ENCODE data around the gene ORC2. TPM values are rescaled to one million over a fixed set of nuclear protein-coding genes. Genes with fewer than 3 reads are reported as not detected.
"Not testable (repeated sequence)": the region's sequence is repeated elsewhere in the genome, so short reads cannot be mapped to it uniquely, and the experiment has no call there.

Gene ORC2
- total RNA-seq, 1 donor from 2014 or later: 63.1 TPM

- H3K27ac Mint-ChIP-seq: peak overlapping the region; percentile 32
- H3K36me3 Mint-ChIP-seq (ENCODE audit: low read depth): peaks cover 20% of the 10 kb centered on the region
- H3K9me3 Mint-ChIP-seq: no peaks in the 10 kb centered on the region
- H3K4me1 Mint-ChIP-seq (ENCODE audit: low read depth): peaks cover 16% of the 10 kb centered on the region
- H3K4me3 Mint-ChIP-seq: no peak overlapping the region
- no peak for DNase-seq (ENCODE audit: low spot score)
- H3K27me3 Mint-ChIP-seq (ENCODE audit: insufficient read depth): no peaks in the 10 kb centered on the region
- intact Hi-C loops (cut with micrococcal nuclease): no loop called here
These were observed 41.0 kb downstream of the ORC2 start for GRCh38 chr2:200922439-200922838.

- peaks cover 37% of the 10 kb centered on the region for H3K36me3 Mint-ChIP-seq (ENCODE audit: low read depth)
- intact Hi-C loops (cut with micrococcal nuclease): no loop called here
- no peaks in the 10 kb centered on the region for H3K27me3 Mint-ChIP-seq (ENCODE audit: insufficient read depth)
- no peaks in the 10 kb centered on the region for H3K9me3 Mint-ChIP-seq
- H3K27ac Mint-ChIP-seq: no peak overlapping the region
- peaks cover 5% of the 10 kb centered on the region for H3K4me1 Mint-ChIP-seq (ENCODE audit: low read depth)
- no peak overlapping the region for H3K4me3 Mint-ChIP-seq
- DNase-seq (ENCODE audit: low spot score): no peak
These were observed 49.8 kb downstream of the ORC2 start for GRCh38 chr2:200913654-200914053.

GRCh38 chr2:200909958-200910357, 53.5 kb downstream of the ORC2 start:
- H3K4me3 Mint-ChIP-seq: no peak overlapping the region
- no peaks in the 10 kb centered on the region for H3K9me3 Mint-ChIP-seq
- DNase-seq (ENCODE audit: low spot score): no peak
- H3K36me3 Mint-ChIP-seq (ENCODE audit: low read depth): peaks cover 26% of the 10 kb centered on the region
- H3K4me1 Mint-ChIP-seq (ENCODE audit: low read depth): peaks cover 5% of the 10 kb centered on the region
- intact Hi-C loops (cut with micrococcal nuclease): loop anchor here (10.0 kb wide), 1 partner anchor 455 kb away; no protein-coding TSS in a partner anchor
- H3K27me3 Mint-ChIP-seq (ENCODE audit: insufficient read depth): no peaks in the 10 kb centered on the region
- H3K27ac Mint-ChIP-seq: no peak overlapping the region

GRCh38 chr2:200905618-200906296, 57.7 kb downstream of the ORC2 start:
- H3K4me1 Mint-ChIP-seq (ENCODE audit: low read depth): peaks cover 9% of the 10 kb centered on the region
- DNase-seq (ENCODE audit: low spot score): peak; percentile 20
- peaks cover 15% of the 10 kb centered on the region for H3K36me3 Mint-ChIP-seq (ENCODE audit: low read depth)
- H3K4me3 Mint-ChIP-seq: no peak overlapping the region
- no peak overlapping the region for H3K27ac Mint-ChIP-seq
- no peaks in the 10 kb centered on the region for H3K9me3 Mint-ChIP-seq
- intact Hi-C loops (cut with micrococcal nuclease): loop anchor here (1.0 to 10.0 kb wide), 3 partner anchors 164 to 459 kb away; no protein-coding TSS in a partner anchor
- H3K27me3 Mint-ChIP-seq (ENCODE audit: insufficient read depth): no peaks in the 10 kb centered on the region

- H3K9me3 Mint-ChIP-seq: no peaks in the 10 kb centered on the region
- no peaks in the 10 kb centered on the region for H3K27me3 Mint-ChIP-seq (ENCODE audit: insufficient read depth)
- peaks cover 18% of the 10 kb centered on the region for H3K4me1 Mint-ChIP-seq (ENCODE audit: low read depth)
- H3K36me3 Mint-ChIP-seq (ENCODE audit: low read depth): peaks cover 32% of the 10 kb centered on the region
- peak overlapping the region; percentile 59 for H3K27ac Mint-ChIP-seq
- no peak overlapping the region for H3K4me3 Mint-ChIP-seq
- intact Hi-C loops (cut with micrococcal nuclease): loop anchor here (1.0 to 10.0 kb wide), 6 partner anchors 12 to 463 kb away; partner anchors contain the start of genes NIF3L1, ORC2 and PPIL3
- peak; percentile 68 for DNase-seq (ENCODE audit: low spot score)
These were observed 61.9 kb downstream of the ORC2 start for GRCh38 chr2:200901459-200902072.

GRCh38 chr2:200899482-200899881, 64.0 kb downstream of the ORC2 start:
- Mint-ChIP-seq H3K27ac (no peak overlapping the region), H3K36me3 (ENCODE audit: low read depth) (peaks cover 42% of the 10 kb centered on the region), H3K4me1 (ENCODE audit: low read depth) (peaks cover 22% of the 10 kb centered on the region), H3K4me3 (no peak overlapping the region), H3K9me3 (no peaks in the 10 kb centered on the region), H3K27me3 (ENCODE audit: insufficient read depth) (no peaks in the 10 kb centered on the region)
- intact Hi-C loops (cut with micrococcal nuclease): no loop called here
- DNase-seq (ENCODE audit: low spot score): no peak

- Mint-ChIP-seq H3K4me1 (ENCODE audit: low read depth) (peaks cover 54% of the 10 kb centered on the region), H3K27ac (peak within 1 kb of the TSS; percentile 99), H3K9me3 (no peaks in the 10 kb centered on the region), H3K27me3 (ENCODE audit: insufficient read depth) (no peaks in the 10 kb centered on the region), H3K4me3 (peak within 1 kb of the TSS; percentile 97), H3K36me3 (ENCODE audit: low read depth) (peaks cover 27% of the 10 kb centered on the region)
- peak; percentile 96 for DNase-seq (ENCODE audit: low spot score)
- intact Hi-C loops (cut with micrococcal nuclease): loop anchor here (1.0 to 5.0 kb wide), 15 partner anchors 12 to 1348 kb away; partner anchors contain the start of genes ALS2, BZW1, CFLAR and CLK1
These were observed 74.5 kb downstream of the ORC2 start, which contains the start of the genes NIF3L1 and PPIL3 for GRCh38 chr2:200888704-200889625. Gene NIF3L1 (plus strand): TSS chr2:200889371. CDS start chr2:200891944, 2,573 bp downstream. Gene PPIL3 (minus strand): TSS chr2:200889077. CDS start chr2:200887615, 1,462 bp downstream.

GRCh38 chr2:200881715-200882249, 81.7 kb downstream of the ORC2 start:
- H3K4me1 Mint-ChIP-seq (ENCODE audit: low read depth): peaks cover 33% of the 10 kb centered on the region
- H3K9me3 Mint-ChIP-seq; DNase-seq (ENCODE audit: low spot score); H3K27me3 Mint-ChIP-seq (ENCODE audit: insufficient read depth); H3K4me3 Mint-ChIP-seq; intact Hi-C loops (cut with micrococcal nuclease); H3K27ac Mint-ChIP-seq: not testable (repeated sequence)
- peaks cover 40% of the 10 kb centered on the region for H3K36me3 Mint-ChIP-seq (ENCODE audit: low read depth)

GRCh38 chr2:200878289-200878880, 85.1 kb downstream of the ORC2 start:
- Mint-ChIP-seq H3K36me3 (ENCODE audit: low read depth) (peaks cover 38% of the 10 kb centered on the region), H3K9me3 (no peaks in the 10 kb centered on the region), H3K4me1 (ENCODE audit: low read depth) (peaks cover 18% of the 10 kb centered on the region), H3K27me3 (ENCODE audit: insufficient read depth) (no peaks in the 10 kb centered on the region), H3K4me3 (no peak overlapping the region), H3K27ac (no peak overlapping the region)
- intact Hi-C loops (cut with micrococcal nuclease): no loop called here
- no peak for DNase-seq (ENCODE audit: low spot score)

- Mint-ChIP-seq H3K27ac (no peak overlapping the region), H3K27me3 (ENCODE audit: insufficient read depth) (no peaks in the 10 kb centered on the region), H3K9me3 (no peaks in the 10 kb centered on the region), H3K36me3 (ENCODE audit: low read depth) (peaks cover 33% of the 10 kb centered on the region), H3K4me1 (ENCODE audit: low read depth) (peaks cover 9% of the 10 kb centered on the region), H3K4me3 (no peak overlapping the region)
- intact Hi-C loops (cut with micrococcal nuclease): no loop called here
- DNase-seq (ENCODE audit: low spot score): no peak
These were observed 86.0 kb downstream of the ORC2 start for GRCh38 chr2:200877443-200877842.

- no peaks in the 10 kb centered on the region for H3K9me3 Mint-ChIP-seq
- intact Hi-C loops (cut with micrococcal nuclease): no loop called here
- no peak overlapping the region for H3K27ac Mint-ChIP-seq
- no peaks in the 10 kb centered on the region for H3K27me3 Mint-ChIP-seq (ENCODE audit: insufficient read depth)
- H3K4me3 Mint-ChIP-seq: no peak overlapping the region
- H3K4me1 Mint-ChIP-seq (ENCODE audit: low read depth): peaks cover 8% of the 10 kb centered on the region
- DNase-seq (ENCODE audit: low spot score): no peak
- H3K36me3 Mint-ChIP-seq (ENCODE audit: low read depth): peaks cover 32% of the 10 kb centered on the region
These were observed 89.9 kb downstream of the ORC2 start for GRCh38 chr2:200873560-200873959.

GRCh38 chr2:200871151-200871550, 92.3 kb downstream of the ORC2 start:
- no peak for DNase-seq (ENCODE audit: low spot score)
- Mint-ChIP-seq H3K36me3 (ENCODE audit: low read depth) (peaks cover 27% of the 10 kb centered on the region), H3K9me3 (no peaks in the 10 kb centered on the region), H3K27me3 (ENCODE audit: insufficient read depth) (no peaks in the 10 kb centered on the region), H3K4me1 (ENCODE audit: low read depth) (peaks cover 10% of the 10 kb centered on the region), H3K4me3 (no peak overlapping the region), H3K27ac (peak overlapping the region; percentile 2)
- intact Hi-C loops (cut with micrococcal nuclease): no loop called here
